Ovary (tissue), 3 donors: ENCODE results near the gene PRPSAP2.

Experiments
- POLR2A ChIP-seq: fragments of 450-650 bp; IDR thresholded peaks from one replicate; pipeline ENCODE4 v1.6.1; 2017; ENCODE audit warnings: antibody characterized with exemption, mild to moderate bottlenecking, moderate library complexity
- TF ChIP-seq, protein P1 (sequence below), 3 donors: fragments of 450-650 bp in 2 of 3; fragments of 200-600 bp in 1 of 3; IDR thresholded peaks; one replicate each; pipeline versions ENCODE4 v1.5.1 to v1.8.0; 2016 to 2022; ENCODE audit warnings: antibody characterized with exemption in 3 of 3, mild to moderate bottlenecking in 1 of 3
- donor health status: DM: no; HTN: no; CAD: no.

- TF ChIP-seq, protein P1, sequence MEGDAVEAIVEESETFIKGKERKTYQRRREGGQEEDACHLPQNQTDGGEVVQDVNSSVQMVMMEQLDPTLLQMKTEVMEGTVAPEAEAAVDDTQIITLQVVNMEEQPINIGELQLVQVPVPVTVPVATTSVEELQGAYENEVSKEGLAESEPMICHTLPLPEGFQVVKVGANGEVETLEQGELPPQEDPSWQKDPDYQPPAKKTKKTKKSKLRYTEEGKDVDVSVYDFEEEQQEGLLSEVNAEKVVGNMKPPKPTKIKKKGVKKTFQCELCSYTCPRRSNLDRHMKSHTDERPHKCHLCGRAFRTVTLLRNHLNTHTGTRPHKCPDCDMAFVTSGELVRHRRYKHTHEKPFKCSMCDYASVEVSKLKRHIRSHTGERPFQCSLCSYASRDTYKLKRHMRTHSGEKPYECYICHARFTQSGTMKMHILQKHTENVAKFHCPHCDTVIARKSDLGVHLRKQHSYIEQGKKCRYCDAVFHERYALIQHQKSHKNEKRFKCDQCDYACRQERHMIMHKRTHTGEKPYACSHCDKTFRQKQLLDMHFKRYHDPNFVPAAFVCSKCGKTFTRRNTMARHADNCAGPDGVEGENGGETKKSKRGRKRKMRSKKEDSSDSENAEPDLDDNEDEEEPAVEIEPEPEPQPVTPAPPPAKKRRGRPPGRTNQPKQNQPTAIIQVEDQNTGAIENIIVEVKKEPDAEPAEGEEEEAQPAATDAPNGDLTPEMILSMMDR (IDR thresholded peaks at IDR 0.05): no peak
- TF ChIP-seq POLR2A: no peak
Measured at GRCh38 chr17:18958611-18959010, 100.7 kb downstream of the PRPSAP2 start.
